Measurements from ENCODE around the gene LRRFIP1.

The LRRFIP1 gene

GRCh38 chr2:237724811-237725478 is 97.6 kb downstream of the LRRFIP1 start:
- no peak for DNase-seq (ENCODE audit: low spot score)

GRCh38 chr2:237725661-237726060 is 98.3 kb downstream of the LRRFIP1 start:
- DNase-seq (ENCODE audit: low spot score), result no peak

GRCh38 chr2:237726401-237726830 is 99.0 kb downstream of the LRRFIP1 start:
- DNase-seq (ENCODE audit: low spot score), result no peak

GRCh38 chr2:237727363-237727762 is 100.0 kb downstream of the LRRFIP1 start:
- DNase-seq (ENCODE audit: low spot score), result no peak

GRCh38 chr2:237729681-237730475 is 102.5 kb downstream of the LRRFIP1 start:
- no peak for DNase-seq (ENCODE audit: low spot score)

GRCh38 chr2:237731663-237732062 is 104.3 kb downstream of the LRRFIP1 start:
- no peak for DNase-seq (ENCODE audit: low spot score)

GRCh38 chr2:237732070-237732469 is 104.7 kb downstream of the LRRFIP1 start:
- DNase-seq (ENCODE audit: low spot score), result no peak

- DNase-seq (ENCODE audit: low spot score), result no peak
Observed at GRCh38 chr2:237732790-237733381, 105.5 kb downstream of the LRRFIP1 start.

- no peak for DNase-seq (ENCODE audit: low spot score)
Observed at GRCh38 chr2:237733677-237734300, 106.4 kb downstream of the LRRFIP1 start.

- no peak for DNase-seq (ENCODE audit: low spot score)
Observed at GRCh38 chr2:237734905-237735623, 107.7 kb downstream of the LRRFIP1 start.

GRCh38 chr2:237735798-237736197 is 108.4 kb downstream of the LRRFIP1 start:
- DNase-seq (ENCODE audit: low spot score), result no peak

- DNase-seq (ENCODE audit: low spot score), result no peak
Observed at GRCh38 chr2:237736783-237737182, 109.4 kb downstream of the LRRFIP1 start.

- DNase-seq (ENCODE audit: low spot score), result no peak
Observed at GRCh38 chr2:237737196-237737865, 109.9 kb downstream of the LRRFIP1 start.

GRCh38 chr2:237738255-237738654 is 110.9 kb downstream of the LRRFIP1 start:
- DNase-seq (ENCODE audit: low spot score), result no peak

GRCh38 chr2:237739101-237739500 is 111.7 kb downstream of the LRRFIP1 start:
- no peak for DNase-seq (ENCODE audit: low spot score)

GRCh38 chr2:237742191-237742590 is 114.8 kb downstream of the LRRFIP1 start:
- DNase-seq (ENCODE audit: low spot score), result no peak

GRCh38 chr2:237742614-237743013 is 115.2 kb downstream of the LRRFIP1 start:
- no peak for DNase-seq (ENCODE audit: low spot score)

GRCh38 chr2:237743024-237743423 is 115.6 kb downstream of the LRRFIP1 start:
- DNase-seq (ENCODE audit: low spot score), result no peak

- DNase-seq (ENCODE audit: low spot score), result peak; percentile 24
Observed at GRCh38 chr2:237743561-237744269, 116.3 kb downstream of the LRRFIP1 start.

- no peak for DNase-seq (ENCODE audit: low spot score)
Observed at GRCh38 chr2:237744270-237744612, 116.9 kb downstream of the LRRFIP1 start.

Measured in NAMALWA (cell line).